Nephron progenitor cell (in vitro differentiated cells): ENCODE measurements around the gene ZNF571.

Experiments
- DNase-seq: peaks from one replicate; pipeline ENCODE4 v3.0.0; 2021
- H3K27ac Mint-ChIP-seq: 2 replicates; pipeline ENCODE4 v1.8.0; 2021; ENCODE audit warnings: mild to moderate bottlenecking, moderate library complexity, mixed read lengths
- H3K27me3 Mint-ChIP-seq: 2 replicates; pipeline ENCODE4 v1.8.0; 2021; ENCODE audit warnings: mild to moderate bottlenecking, low read depth, mixed read lengths; ENCODE audit not compliant: poor library complexity
- H3K36me3 Mint-ChIP-seq: 2 replicates; pipeline ENCODE4 v1.8.0; 2021; ENCODE audit warnings: low read depth, mixed read lengths
- H3K4me1 Mint-ChIP-seq: 2 replicates; pipeline ENCODE4 v1.8.0; 2021; ENCODE audit warnings: mixed read lengths
- H3K4me3 Mint-ChIP-seq: 2 replicates; pipeline ENCODE4 v1.8.0; 2021; ENCODE audit warnings: mild to moderate bottlenecking, moderate library complexity, mixed read lengths
- H3K9me3 Mint-ChIP-seq: 2 replicates; pipeline ENCODE4 v1.8.0; 2021; ENCODE audit warnings: mild to moderate bottlenecking, moderate library complexity, mixed read lengths
- TF ChIP-seq, protein P1 (sequence below): fragments of 200-600 bp; sonication (generic); IDR thresholded peaks from 2 replicates; pipeline ENCODE4 v1.5.0; 2021; ENCODE audit warnings: antibody characterized with exemption

ZNF571 gene

GRCh38 chr19:37537391-37537947 lies 57.1 kb downstream of the ZNF571 start:
- H3K27ac Mint-ChIP-seq = no peak overlapping the region
- TF ChIP-seq, protein P1, sequence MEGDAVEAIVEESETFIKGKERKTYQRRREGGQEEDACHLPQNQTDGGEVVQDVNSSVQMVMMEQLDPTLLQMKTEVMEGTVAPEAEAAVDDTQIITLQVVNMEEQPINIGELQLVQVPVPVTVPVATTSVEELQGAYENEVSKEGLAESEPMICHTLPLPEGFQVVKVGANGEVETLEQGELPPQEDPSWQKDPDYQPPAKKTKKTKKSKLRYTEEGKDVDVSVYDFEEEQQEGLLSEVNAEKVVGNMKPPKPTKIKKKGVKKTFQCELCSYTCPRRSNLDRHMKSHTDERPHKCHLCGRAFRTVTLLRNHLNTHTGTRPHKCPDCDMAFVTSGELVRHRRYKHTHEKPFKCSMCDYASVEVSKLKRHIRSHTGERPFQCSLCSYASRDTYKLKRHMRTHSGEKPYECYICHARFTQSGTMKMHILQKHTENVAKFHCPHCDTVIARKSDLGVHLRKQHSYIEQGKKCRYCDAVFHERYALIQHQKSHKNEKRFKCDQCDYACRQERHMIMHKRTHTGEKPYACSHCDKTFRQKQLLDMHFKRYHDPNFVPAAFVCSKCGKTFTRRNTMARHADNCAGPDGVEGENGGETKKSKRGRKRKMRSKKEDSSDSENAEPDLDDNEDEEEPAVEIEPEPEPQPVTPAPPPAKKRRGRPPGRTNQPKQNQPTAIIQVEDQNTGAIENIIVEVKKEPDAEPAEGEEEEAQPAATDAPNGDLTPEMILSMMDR = no peak
- no peaks in the 10 kb centered on the region for H3K4me1 Mint-ChIP-seq
- H3K9me3 Mint-ChIP-seq = peaks cover 94% of the 10 kb centered on the region
- DNase-seq = no peak
- H3K4me3 Mint-ChIP-seq = no peak overlapping the region
- peaks cover 4% of the 10 kb centered on the region for H3K27me3 Mint-ChIP-seq
- H3K36me3 Mint-ChIP-seq = peaks cover 73% of the 10 kb centered on the region

GRCh38 chr19:37519890-37520289 lies 74.7 kb downstream of the ZNF571 start:
- H3K4me1 Mint-ChIP-seq = no peaks in the 10 kb centered on the region
- H3K36me3 Mint-ChIP-seq = peaks cover 97% of the 10 kb centered on the region
- peaks cover 5% of the 10 kb centered on the region for H3K27me3 Mint-ChIP-seq
- no peak overlapping the region for H3K27ac Mint-ChIP-seq
- TF ChIP-seq, protein P1 = no peak
- no peak overlapping the region for H3K4me3 Mint-ChIP-seq
- peaks cover 77% of the 10 kb centered on the region for H3K9me3 Mint-ChIP-seq
- no peak for DNase-seq
